Spleen (tissue), 11 donors: ENCODE results near the gene SLC35F3. TPM values are rescaled to one million over a fixed set of nuclear protein-coding genes. Genes with fewer than 3 reads are reported as not detected.

ENCODE experiments used
- DNase-seq: peaks from one replicate; pipeline ENCODE4 v3.0.0-alpha.2; 2020
- H3K27ac ChIP-seq, 8 donors: fragments of 200-600 bp; sonication (generic) in 7 of 8; 1 replicate in 4 of 8; 2 replicates in 4 of 8; pipeline versions ENCODE4 v1.5.0 to v1.8.0; 2016 to 2021; ENCODE audit warnings: inconsistent platforms in 4 of 8, mild to moderate bottlenecking in 4 of 8, moderate library complexity in 1 of 8
- H3K27me3 ChIP-seq, 7 donors: fragments of 200-600 bp; sonication (generic) in 6 of 7; replicated peaks in 1 of 7; 1 replicate in 4 of 7; 2 replicates in 3 of 7; pipeline versions ENCODE4 v1.5.0 to v1.8.0; 2016 to 2021; ENCODE audit warnings: inconsistent platforms in 3 of 7, mild to moderate bottlenecking in 1 of 7
- H3K36me3 ChIP-seq, 6 donors: fragments of 200-600 bp; sonication (generic) in 5 of 6; 1 replicate in 4 of 6; 2 replicates in 2 of 6; pipeline versions ENCODE4 v1.5.0 to v1.8.0; 2016 to 2021; ENCODE audit warnings: inconsistent platforms in 2 of 6
- H3K4me1 ChIP-seq, 6 donors: fragments of 200-600 bp; sonication (generic) in 5 of 6; 1 replicate in 3 of 6; 2 replicates in 3 of 6; pipeline versions ENCODE4 v1.5.0 to v1.8.0; 2016 to 2021; ENCODE audit warnings: inconsistent platforms in 3 of 6
- H3K4me3 ChIP-seq, 8 donors: fragments of 200-600 bp; sonication (generic) in 7 of 8; 1 replicate in 4 of 8; 2 replicates in 4 of 8; pipeline versions ENCODE4 v1.5.0 to v1.8.0; 2016 to 2021; ENCODE audit warnings: inconsistent platforms in 4 of 8, mild to moderate bottlenecking in 4 of 8, moderate library complexity in 2 of 8
- H3K9me3 ChIP-seq, 8 donors: fragments of 200-600 bp; sonication (generic) in 7 of 8; 1 replicate in 4 of 8; 2 replicates in 4 of 8; pipeline versions ENCODE4 v1.5.0 to v1.8.0; 2016 to 2021; ENCODE audit warnings: inconsistent platforms in 4 of 8
- POLR2A ChIP-seq, 3 donors: fragments of 450-650 bp; IDR thresholded peaks; one replicate each; pipeline ENCODE4 v1.5.1; 2017; ENCODE audit warnings: antibody characterized with exemption in 3 of 3, mild to moderate bottlenecking in 1 of 3
- POLR2AphosphoS5 ChIP-seq, 3 donors: sonication (generic); formaldehyde crosslinking; IDR thresholded peaks; one replicate each; pipeline ENCODE4 v1.5.1; 2017; ENCODE audit warnings: antibody characterized with exemption in 3 of 3
- WGBS, 5 donors: extraction: QIAGEN DNeasy Blood & Tissue Kit in 3 of 5; methylation state at CpG; one replicate each; pipeline versions ENCODE4 v1.1.5 to v1.1.7; 2013 to 2018; 5-methylcytosine and 5-hydroxymethylcytosine counted together
- intact Hi-C: fragments of 100-400 bp; cut with DNase I; formaldehyde crosslinking; loops from one replicate; pipeline ENCODE4 v1.15.0; 2023; ENCODE audit warnings: low total_unique reads
- polyA plus RNA-seq, 3 donors: library from polyadenylated mRNA; stranded (reverse); fragments of 200-250 nt; gene quantifications; one replicate each; pipeline ENCODE4 v1.2.1, GENCODE V29; 2013
- total RNA-seq, 7 donors: library from RNA; depleted of rRNA in 3 of 7; stranded (reverse); fragments of >200 nt in 3 of 7; fragmentation: NEBNext Ultra II Directional in 4 of 7; extraction: Animal tissue kit (Norgen Biotek cat#: 25700) in 4 of 7; gene quantifications; one replicate each; pipeline versions ENCODE4 v1.1.0 to v1.2.1, GENCODE V29; 2016 to 2021
- TF ChIP-seq, protein P1 (sequence below), 11 experiments: fragments of 200-600 bp in 7 of 11; fragments of 450-650 bp in 4 of 11; sonication (generic) in 4 of 11; IDR thresholded peaks in 8 of 11; conservative IDR thresholded peaks in 3 of 11; 1 replicate in 7 of 11; 2 replicates in 4 of 11; pipeline versions ENCODE4 v1.4.0 to v1.8.0; 2016 to 2021; ENCODE audit warnings: antibody characterized with exemption in 11 of 11, inconsistent platforms in 4 of 11, mild to moderate bottlenecking in 1 of 11
- donor health status: healthy with polysubstance abuse.
- donor health status: DM: no; HTN: no; CAD: no; lungs with moderate emphysema.
- donor health status: DM: no; HTN: no; CAD: no.
- donor health status: Bipolar disorder and iron deficiency.
- donor health status: healthy.
- donor health status: DM: no; HTN: no; CAD: no.
- donor health status: DM: yes; HTN: yes; CAD: no.

The SLC35F3 gene
- total and polyA plus RNA-seq, 10 donors, result 0.03 to 0.44 (median 0.11) TPM; not detected in 5

- Histone ChIP-seq H3K4me3 (no peak overlapping the region), H3K27me3 (peaks cover 0 to 5% (median 0%) of the 10 kb centered on the region in 7 donors), H3K4me1 (no peaks in the 10 kb centered on the region), H3K27ac (no peak overlapping the region), H3K36me3 (no peaks in the 10 kb centered on the region), H3K9me3 (peaks cover 0 to 8% (median 0%) of the 10 kb centered on the region in 8 donors)
- intact Hi-C loops, result loop anchor here (10.0 kb wide), 1 partner anchor 675 kb away; no protein-coding TSS in a partner anchor
- no peak for TF ChIP-seq POLR2AphosphoS5 (IDR thresholded peaks at IDR 0.05)
- TF ChIP-seq POLR2A (IDR thresholded peaks at IDR 0.05), result no peak
- TF ChIP-seq, protein P1, sequence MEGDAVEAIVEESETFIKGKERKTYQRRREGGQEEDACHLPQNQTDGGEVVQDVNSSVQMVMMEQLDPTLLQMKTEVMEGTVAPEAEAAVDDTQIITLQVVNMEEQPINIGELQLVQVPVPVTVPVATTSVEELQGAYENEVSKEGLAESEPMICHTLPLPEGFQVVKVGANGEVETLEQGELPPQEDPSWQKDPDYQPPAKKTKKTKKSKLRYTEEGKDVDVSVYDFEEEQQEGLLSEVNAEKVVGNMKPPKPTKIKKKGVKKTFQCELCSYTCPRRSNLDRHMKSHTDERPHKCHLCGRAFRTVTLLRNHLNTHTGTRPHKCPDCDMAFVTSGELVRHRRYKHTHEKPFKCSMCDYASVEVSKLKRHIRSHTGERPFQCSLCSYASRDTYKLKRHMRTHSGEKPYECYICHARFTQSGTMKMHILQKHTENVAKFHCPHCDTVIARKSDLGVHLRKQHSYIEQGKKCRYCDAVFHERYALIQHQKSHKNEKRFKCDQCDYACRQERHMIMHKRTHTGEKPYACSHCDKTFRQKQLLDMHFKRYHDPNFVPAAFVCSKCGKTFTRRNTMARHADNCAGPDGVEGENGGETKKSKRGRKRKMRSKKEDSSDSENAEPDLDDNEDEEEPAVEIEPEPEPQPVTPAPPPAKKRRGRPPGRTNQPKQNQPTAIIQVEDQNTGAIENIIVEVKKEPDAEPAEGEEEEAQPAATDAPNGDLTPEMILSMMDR (IDR thresholded peaks at IDR 0.05 in 8 of 11, conservative IDR thresholded peaks at IDR 0.05 in 3 of 11), result no peak
- 65 to 79% (median 73%) methylated on average over 3 of the region's 3 CpGs for WGBS, 5 donors
- DNase-seq, result no peak
These were observed 165.3 kb downstream of the SLC35F3 start for GRCh38 chr1:234069760-234070159.

- Histone ChIP-seq H3K27me3 (no peaks in the 10 kb centered on the region), H3K36me3 (no peaks in the 10 kb centered on the region), H3K27ac (no peak overlapping the region), H3K9me3 (peaks cover 0 to 8% (median 0%) of the 10 kb centered on the region in 8 donors), H3K4me3 (no peak overlapping the region), H3K4me1 (no peaks in the 10 kb centered on the region)
- intact Hi-C loops, result no loop called here
- TF ChIP-seq, protein P1 (IDR thresholded peaks at IDR 0.05 in 8 of 11, conservative IDR thresholded peaks at IDR 0.05 in 3 of 11), result no peak
- TF ChIP-seq POLR2AphosphoS5 (IDR thresholded peaks at IDR 0.05) (no peak), POLR2A (IDR thresholded peaks at IDR 0.05) (no peak)
- DNase-seq, result no peak
- WGBS, 5 donors, result 77 to 87% (median 84%) methylated on average over 3 of the region's 3 CpGs
These were observed 168.3 kb downstream of the SLC35F3 start for GRCh38 chr1:234072793-234073192.

- TF ChIP-seq POLR2A (IDR thresholded peaks at IDR 0.05) (no peak), POLR2AphosphoS5 (IDR thresholded peaks at IDR 0.05) (no peak)
- TF ChIP-seq, protein P1 (IDR thresholded peaks at IDR 0.05 in 8 of 11, conservative IDR thresholded peaks at IDR 0.05 in 3 of 11), result no peak
- DNase-seq, result no peak
- no peaks in the 10 kb centered on the region for H3K36me3 ChIP-seq
- WGBS, 5 donors, result 94 to 98% (median 97%) methylated on average over 1 of the region's 1 CpG
- peaks cover 0 to 8% (median 0%) of the 10 kb centered on the region in 8 donors for H3K9me3 ChIP-seq
- H3K4me3 ChIP-seq, result no peak overlapping the region
- intact Hi-C loops, result no loop called here
- H3K27ac ChIP-seq, result no peak overlapping the region
- H3K27me3 ChIP-seq, result no peaks in the 10 kb centered on the region
- no peaks in the 10 kb centered on the region for H3K4me1 ChIP-seq
These were observed 173.7 kb downstream of the SLC35F3 start for GRCh38 chr1:234078143-234078542.

- WGBS, 5 donors, result 36 to 54% (median 43%) methylated on average over 3 of the region's 3 CpGs
- no peak overlapping the region for H3K27ac ChIP-seq
- H3K9me3 ChIP-seq, result no peaks in the 10 kb centered on the region
- DNase-seq, result no peak
- H3K4me1 ChIP-seq, result no peaks in the 10 kb centered on the region
- H3K4me3 ChIP-seq, result no peak overlapping the region
- H3K27me3 ChIP-seq, result peaks cover 0 to 9% (median 0%) of the 10 kb centered on the region in 7 donors
- intact Hi-C loops, result no loop called here
- H3K36me3 ChIP-seq, result no peaks in the 10 kb centered on the region
- TF ChIP-seq POLR2AphosphoS5 (IDR thresholded peaks at IDR 0.05) (no peak), POLR2A (IDR thresholded peaks at IDR 0.05) (no peak)
- TF ChIP-seq, protein P1 (IDR thresholded peaks at IDR 0.05 in 8 of 11, conservative IDR thresholded peaks at IDR 0.05 in 3 of 11), result no peak
These were observed 175.4 kb downstream of the SLC35F3 start for GRCh38 chr1:234079896-234080295.
